Gastrocnemius medialis (tissue), 4 donors: ENCODE data around the gene PHC2. TPM values are rescaled to one million over a fixed set of nuclear protein-coding genes. Genes with fewer than 3 reads are reported as not detected.

Experiments used
- ATAC-seq, 2 donors: fragments of 150-250 bp; one replicate each; pipeline ENCODE4 v1.9.1; 2016
- DNase-seq, 2 donors: peaks; one replicate each; pipeline ENCODE4 v3.0.0-alpha.2; 2019
- H3K27ac ChIP-seq, 4 donors: fragments of 200-600 bp; sonication (generic); 1 replicate in 1 of 4; 2 replicates in 3 of 4; pipeline ENCODE4 v1.5.1; 2016 to 2018; ENCODE audit warnings: mild to moderate bottlenecking in 2 of 4, moderate library complexity in 1 of 4
- H3K27me3 ChIP-seq, 3 donors: fragments of 200-600 bp; sonication (generic) in 2 of 3; 1 replicate in 1 of 3; 2 replicates in 2 of 3; pipeline versions ENCODE4 v1.5.1 to v1.6.0; 2016 to 2019; ENCODE audit warnings: mild to moderate bottlenecking in 1 of 3, moderate library complexity in 1 of 3
- H3K36me3 ChIP-seq, 2 donors: fragments of 200-600 bp; sonication (generic) in 1 of 2; one replicate each; pipeline ENCODE4 v1.5.1; 2017 to 2018
- H3K4me1 ChIP-seq, 2 donors: fragments of 200-600 bp; sonication (generic) in 1 of 2; one replicate each; pipeline ENCODE4 v1.5.1; 2016 to 2017; ENCODE audit warnings: mild to moderate bottlenecking in 2 of 2
- H3K4me3 ChIP-seq, 4 donors: fragments of 200-600 bp; sonication (generic) in 3 of 4; 1 replicate in 1 of 4; 2 replicates in 3 of 4; pipeline ENCODE4 v1.5.1; 2016 to 2019; ENCODE audit warnings: mild to moderate bottlenecking in 2 of 4
- H3K9me3 ChIP-seq, 3 donors: fragments of 200-600 bp; sonication (generic) in 2 of 3; 1 replicate in 1 of 3; 2 replicates in 2 of 3; pipeline ENCODE4 v1.5.1; 2016 to 2019
- POLR2A ChIP-seq, 2 donors: fragments of 450-650 bp; IDR thresholded peaks; one replicate each; pipeline ENCODE4 v1.6.1; 2017; ENCODE audit warnings: antibody characterized with exemption in 2 of 2, mild to moderate bottlenecking in 2 of 2, moderate library complexity in 2 of 2
- in situ Hi-C, 4 donors: fragments of 200-750 bp; cut with MboI; loops; one replicate each; pipeline versions ENCODE4 v1.15.0 to v1.8.0; 2017; ENCODE audit warnings: low sequenced_read_pairs in 4 of 4
- intact Hi-C: fragments of 100-400 bp; cut with DNase I; formaldehyde crosslinking; loops from one replicate; pipeline ENCODE4 v1.15.1; 2023; ENCODE audit warnings: low total_unique reads
- total RNA-seq, 4 donors: library from RNA; depleted of rRNA; stranded (reverse); fragments of >200 nt; gene quantifications; one replicate each; pipeline versions ENCODE4 v1.1.0 to v1.2.3, GENCODE V29; 2016
- TF ChIP-seq, protein P1 (sequence below), 5 experiments: fragments of 450-650 bp in 3 of 5; fragments of 200-600 bp in 2 of 5; sonication (generic) in 2 of 5; IDR thresholded peaks in 4 of 5; conservative IDR thresholded peaks in 1 of 5; 1 replicate in 4 of 5; 2 replicates in 1 of 5; pipeline ENCODE4 v1.5.1; 2016 to 2019; ENCODE audit warnings: antibody characterized with exemption in 5 of 5, mild to moderate bottlenecking in 3 of 5, moderate library complexity in 3 of 5

Gene PHC2
- total RNA-seq, 4 donors from 2014 or later = 318 to 516 (median 364) TPM

DNA sequence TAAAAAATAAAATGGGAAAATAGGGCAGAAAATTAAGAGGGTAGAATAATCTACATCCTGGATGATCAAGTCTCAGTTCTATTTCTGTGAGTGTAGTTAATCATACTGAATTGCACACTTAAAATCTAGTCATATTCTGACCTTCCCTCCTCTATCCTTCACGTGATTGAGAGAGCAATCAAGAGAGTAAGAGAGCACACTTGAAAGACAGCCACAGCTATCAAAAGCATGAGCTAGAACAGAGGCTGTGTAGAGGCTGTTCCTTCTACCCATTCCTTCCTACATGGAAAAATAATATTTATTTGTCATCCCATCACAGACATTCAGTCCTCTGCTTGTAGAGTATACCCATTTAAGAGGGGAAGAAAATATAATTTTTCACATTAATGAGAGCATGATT is 52.4 kb downstream of the PHC2 start:
- in situ Hi-C loops = loop anchor here in 2 of 4 donors (5.0 to 10.0 kb wide), 2 partner anchors 74 to 96 kb away; partner anchors contain the start of gene ZSCAN20 (in 1 of the 2)
- DNase-seq (no peak), ATAC-seq (no peak)
- no peak for TF ChIP-seq POLR2A (IDR thresholded peaks at IDR 0.05)
- TF ChIP-seq, protein P1, sequence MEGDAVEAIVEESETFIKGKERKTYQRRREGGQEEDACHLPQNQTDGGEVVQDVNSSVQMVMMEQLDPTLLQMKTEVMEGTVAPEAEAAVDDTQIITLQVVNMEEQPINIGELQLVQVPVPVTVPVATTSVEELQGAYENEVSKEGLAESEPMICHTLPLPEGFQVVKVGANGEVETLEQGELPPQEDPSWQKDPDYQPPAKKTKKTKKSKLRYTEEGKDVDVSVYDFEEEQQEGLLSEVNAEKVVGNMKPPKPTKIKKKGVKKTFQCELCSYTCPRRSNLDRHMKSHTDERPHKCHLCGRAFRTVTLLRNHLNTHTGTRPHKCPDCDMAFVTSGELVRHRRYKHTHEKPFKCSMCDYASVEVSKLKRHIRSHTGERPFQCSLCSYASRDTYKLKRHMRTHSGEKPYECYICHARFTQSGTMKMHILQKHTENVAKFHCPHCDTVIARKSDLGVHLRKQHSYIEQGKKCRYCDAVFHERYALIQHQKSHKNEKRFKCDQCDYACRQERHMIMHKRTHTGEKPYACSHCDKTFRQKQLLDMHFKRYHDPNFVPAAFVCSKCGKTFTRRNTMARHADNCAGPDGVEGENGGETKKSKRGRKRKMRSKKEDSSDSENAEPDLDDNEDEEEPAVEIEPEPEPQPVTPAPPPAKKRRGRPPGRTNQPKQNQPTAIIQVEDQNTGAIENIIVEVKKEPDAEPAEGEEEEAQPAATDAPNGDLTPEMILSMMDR (IDR thresholded peaks at IDR 0.05 in 4 of 5, conservative IDR thresholded peaks at IDR 0.05 in 1 of 5) = no peak
- intact Hi-C loops = no loop called here
- H3K4me1 ChIP-seq = peaks cover 37 to 39% of the 10 kb centered on the region in 2 donors
- H3K4me3 ChIP-seq = no peak overlapping the region
- no peaks in the 10 kb centered on the region for H3K36me3 ChIP-seq
- H3K27ac ChIP-seq = no peak overlapping the region
- H3K27me3 ChIP-seq = no peaks in the 10 kb centered on the region
- no peaks in the 10 kb centered on the region for H3K9me3 ChIP-seq

DNA sequence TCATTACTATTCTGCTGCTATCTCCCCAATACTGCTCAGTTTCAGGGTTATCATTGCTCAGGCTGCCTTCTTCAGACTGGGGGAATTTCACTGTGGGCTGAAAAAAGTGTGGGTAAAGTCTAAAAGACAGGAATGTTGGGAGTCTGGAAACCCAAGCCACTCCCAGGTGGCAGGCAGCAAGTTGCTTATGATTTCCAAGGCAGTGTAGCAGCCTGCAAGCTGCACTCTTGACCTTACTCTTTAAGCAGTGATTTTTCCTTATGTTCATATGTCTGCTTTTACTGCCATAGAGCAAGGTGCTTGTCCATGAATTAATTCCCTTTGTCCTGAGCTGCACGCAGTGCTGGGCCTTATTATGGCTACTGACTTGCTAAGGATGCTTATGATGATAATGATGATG is 53.1 kb downstream of the PHC2 start:
- TF ChIP-seq, protein P1 (IDR thresholded peaks at IDR 0.05 in 4 of 5, conservative IDR thresholded peaks at IDR 0.05 in 1 of 5) = no peak
- TF ChIP-seq POLR2A (IDR thresholded peaks at IDR 0.05) = no peak
- DNase-seq (no peak), ATAC-seq (no peak)
- H3K4me3 ChIP-seq = no peak overlapping the region
- in situ Hi-C loops (loop anchor here in 2 of 4 donors (5.0 to 10.0 kb wide), 2 partner anchors 75 to 97 kb away; partner anchors contain the start of gene ZSCAN20 (in 1 of the 2)), intact Hi-C loops (no loop called here)
- H3K9me3 ChIP-seq = no peaks in the 10 kb centered on the region
- H3K27ac ChIP-seq = no peak overlapping the region
- peaks cover 30 to 32% of the 10 kb centered on the region in 2 donors for H3K4me1 ChIP-seq
- H3K27me3 ChIP-seq = no peaks in the 10 kb centered on the region
- H3K36me3 ChIP-seq = no peaks in the 10 kb centered on the region

DNA sequence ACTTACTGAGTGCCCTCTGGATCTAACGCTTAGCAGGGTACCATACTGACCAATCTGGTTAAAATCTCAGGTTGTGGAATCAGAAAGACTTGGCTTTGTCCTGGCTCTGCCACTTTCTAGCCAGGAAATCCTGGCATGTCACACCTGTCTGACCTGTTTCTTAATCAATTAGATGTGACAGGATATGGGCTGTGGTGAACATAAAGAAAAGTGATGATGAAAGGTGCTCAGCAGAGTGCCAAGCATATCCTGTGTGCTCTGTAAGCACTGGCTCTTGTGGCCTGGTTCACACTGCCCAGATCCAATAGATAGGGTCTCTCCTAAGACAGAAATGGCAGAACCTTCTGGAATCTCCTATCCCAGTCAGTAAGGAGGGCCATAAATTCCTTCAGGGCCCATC is 53.9 kb downstream of the PHC2 start:
- TF ChIP-seq, protein P1 (IDR thresholded peaks at IDR 0.05 in 4 of 5, conservative IDR thresholded peaks at IDR 0.05 in 1 of 5) = no peak
- TF ChIP-seq POLR2A (IDR thresholded peaks at IDR 0.05) = no peak
- H3K9me3 ChIP-seq = no peaks in the 10 kb centered on the region
- peaks cover 0 to 5% of the 10 kb centered on the region in 2 donors for H3K36me3 ChIP-seq
- DNase-seq (no peak), ATAC-seq (no peak)
- peaks cover 23 to 24% of the 10 kb centered on the region in 2 donors for H3K4me1 ChIP-seq
- no peak overlapping the region for H3K27ac ChIP-seq
- intact Hi-C loops (no loop called here), in situ Hi-C loops (loop anchor here in 2 of 4 donors (5.0 to 10.0 kb wide), 2 partner anchors 75 to 98 kb away; partner anchors contain the start of gene ZSCAN20 (in 1 of the 2))
- H3K27me3 ChIP-seq = no peaks in the 10 kb centered on the region
- H3K4me3 ChIP-seq = no peak overlapping the region

DNA sequence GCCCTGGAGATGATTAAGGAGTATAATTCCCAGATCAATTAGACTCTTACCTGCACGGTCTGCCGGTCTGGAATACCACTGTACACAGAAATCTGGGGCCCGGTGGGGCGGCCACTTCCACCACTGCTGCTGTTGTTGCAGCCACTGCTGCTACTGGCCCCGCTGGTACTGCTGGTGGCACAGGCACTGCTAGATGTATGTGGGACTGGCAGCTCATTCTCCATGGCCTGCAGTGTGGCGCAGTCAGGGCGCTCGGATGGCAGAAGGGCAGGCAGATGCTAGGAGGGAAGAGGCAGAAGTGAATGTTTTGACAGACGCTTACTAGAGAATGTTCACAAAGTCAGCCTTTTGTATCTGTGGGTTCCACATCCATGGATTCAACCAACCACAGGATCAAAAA is 55.6 kb downstream of the PHC2 start:
- TF ChIP-seq POLR2A (IDR thresholded peaks at IDR 0.05) = no peak
- TF ChIP-seq, protein P1 (IDR thresholded peaks at IDR 0.05 in 4 of 5, conservative IDR thresholded peaks at IDR 0.05 in 1 of 5) = no peak
- Histone ChIP-seq H3K4me1 (peaks cover 20% of the 10 kb centered on the region in 2 donors), H3K27ac (peak overlapping the region; percentile 54 to 74 (median 72))

More for the DNA sequence above, 55.6 kb downstream of the PHC2 start:
- Histone ChIP-seq H3K9me3 (no peaks in the 10 kb centered on the region), H3K27me3 (no peaks in the 10 kb centered on the region), H3K36me3 (peaks cover 0 to 9% of the 10 kb centered on the region in 2 donors), H3K4me3 (no peak overlapping the region)
- DNase-seq (no peak), ATAC-seq (no peak)
- intact Hi-C loops = no loop called here
- in situ Hi-C loops = loop anchor here in 2 of 4 donors (5.0 to 10.0 kb wide), 2 partner anchors 77 to 99 kb away; partner anchors contain the start of gene ZSCAN20 (in 1 of the 2)
